NCI-H1417 (cell line): ENCODE results near the gene ERAP2.
"Not testable (repeated sequence)": the region's sequence is repeated elsewhere in the genome, so short reads cannot be mapped to it uniquely, and the experiment has no call there.

Experiments
- DNase-seq, 3 experiments: peaks; one replicate each; lab custom pipeline; 2025; lab: John Stamatoyannopoulos, UW

ERAP2 gene

GRCh38 chr5:96901384-96901783, 25.1 kb downstream of the ERAP2 start:
- no peak for DNase-seq

DNA sequence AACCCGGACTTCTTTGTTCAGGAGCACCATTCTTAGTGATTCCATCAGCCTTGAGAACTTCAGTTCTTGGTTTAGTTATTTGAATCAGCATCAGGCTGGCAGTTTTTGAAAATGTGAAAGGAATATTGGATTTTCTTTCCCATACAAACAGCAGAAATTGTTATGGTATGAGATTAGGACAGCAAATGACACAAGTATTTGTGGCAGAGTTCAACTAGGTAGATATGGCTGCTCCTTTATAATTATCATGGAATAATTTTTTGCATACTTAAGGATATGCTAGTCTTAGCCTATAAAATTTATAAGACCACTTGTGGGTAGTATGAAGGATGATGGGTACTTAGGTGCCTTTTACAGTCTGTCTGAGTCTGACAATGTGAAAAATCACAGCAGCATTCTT, 25.5 kb downstream of the ERAP2 start:
- DNase-seq: no peak

- DNase-seq: no peak
Measured at GRCh38 chr5:96902876-96903275, 26.6 kb downstream of the ERAP2 start.

DNA sequence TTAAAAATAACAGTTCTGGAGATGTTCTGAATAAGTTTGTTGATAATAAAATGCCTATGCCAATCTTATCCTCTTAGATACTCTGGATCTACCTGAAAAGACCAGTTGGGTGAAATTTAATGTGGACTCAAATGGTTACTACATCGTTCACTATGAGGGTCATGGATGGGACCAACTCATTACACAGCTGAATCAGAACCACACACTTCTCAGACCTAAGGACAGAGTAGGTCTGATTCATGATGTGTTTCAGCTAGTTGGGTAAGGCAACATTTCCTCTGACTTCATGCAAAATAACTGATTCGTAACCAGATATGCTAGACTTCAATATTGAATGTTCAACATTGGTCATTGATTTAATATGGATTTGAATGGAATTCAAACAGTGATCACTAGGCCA, 27.0 kb downstream of the ERAP2 start:
- no peak for DNase-seq

DNA sequence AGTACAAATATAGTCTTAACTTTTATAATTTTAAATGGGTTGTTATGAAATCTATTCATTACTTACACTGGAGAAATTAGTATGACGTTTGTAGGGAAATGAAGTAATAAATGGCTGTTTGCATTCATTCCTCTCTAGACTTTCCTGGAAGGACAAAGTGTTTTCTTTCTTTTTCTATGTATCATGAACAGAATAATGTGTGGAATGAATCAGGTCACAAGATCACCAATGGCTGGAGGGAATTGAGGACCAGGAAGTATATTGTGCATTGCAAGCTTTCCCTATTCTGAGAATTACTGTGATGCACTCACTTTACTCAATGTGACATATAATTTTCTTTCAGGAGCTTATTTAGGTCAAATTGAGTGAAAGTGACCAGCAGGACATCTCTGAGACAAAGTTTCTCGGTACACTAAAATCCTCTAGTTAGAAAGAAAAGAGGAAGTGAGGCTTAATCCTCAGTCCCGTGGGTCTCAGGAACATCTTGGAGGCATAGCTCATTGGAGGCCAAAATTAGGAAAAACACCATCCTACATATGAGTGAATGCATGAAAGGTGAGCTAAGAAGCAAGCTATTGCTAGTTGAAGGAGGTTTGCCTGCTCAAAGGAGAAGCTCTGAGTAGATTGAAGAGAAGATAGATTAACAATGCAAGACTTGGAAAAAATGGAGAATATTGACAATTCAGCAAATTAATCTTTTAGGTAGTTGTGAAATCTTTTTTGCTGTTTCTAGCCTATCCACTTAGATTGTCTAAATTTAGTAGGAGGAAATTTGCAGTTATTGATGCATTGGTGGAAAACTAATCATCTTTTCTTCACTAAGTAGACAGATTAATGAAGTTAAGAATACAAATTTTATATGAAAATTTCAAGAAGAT, 28.0 kb downstream of the ERAP2 start:
- no peak for DNase-seq

- no peak for DNase-seq
Measured at GRCh38 chr5:96905864-96906263, 29.6 kb downstream of the ERAP2 start.

GRCh38 chr5:96909003-96909402, 32.7 kb downstream of the ERAP2 start:
- DNase-seq: no peak

GRCh38 chr5:96909435-96909834, 33.1 kb downstream of the ERAP2 start:
- DNase-seq: no peak

DNA sequence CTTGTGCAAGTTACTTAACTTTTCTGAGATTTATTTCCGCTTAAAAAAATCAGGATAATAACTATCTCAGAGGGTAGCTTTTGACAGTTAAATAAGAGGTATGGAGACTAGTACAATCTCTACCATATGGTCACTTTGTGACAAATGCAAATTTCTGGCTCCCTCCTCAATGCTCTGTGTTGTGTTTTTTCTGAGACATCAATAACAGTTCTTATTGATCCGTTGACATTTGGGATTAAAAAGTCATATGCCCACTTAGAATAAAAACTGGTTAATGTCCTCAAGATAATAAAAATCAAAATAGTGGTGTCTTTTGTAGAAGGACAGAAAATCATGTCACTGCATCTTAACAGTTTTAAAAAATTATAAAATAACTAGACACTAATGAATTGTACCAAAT, 34.8 kb downstream of the ERAP2 start:
- DNase-seq: no peak

DNA sequence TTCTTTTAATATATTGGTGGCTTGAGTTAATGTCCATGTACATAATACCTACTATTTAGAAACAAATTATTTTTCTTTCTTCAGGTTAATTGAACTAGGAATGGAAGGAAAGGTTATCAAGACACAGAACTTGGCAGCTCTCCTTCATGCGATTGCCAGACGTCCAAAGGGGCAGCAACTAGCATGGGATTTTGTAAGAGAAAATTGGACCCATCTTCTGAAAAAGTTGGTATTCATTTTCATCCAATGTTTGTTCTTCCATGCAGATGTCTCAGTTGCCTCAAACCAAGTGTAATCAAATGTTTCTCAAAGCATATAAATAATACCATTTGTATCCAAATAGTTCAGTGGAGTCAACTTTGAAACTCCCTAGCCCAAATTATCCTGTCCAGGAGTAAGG, 36.9 kb downstream of the ERAP2 start:
- DNase-seq: no peak

DNA sequence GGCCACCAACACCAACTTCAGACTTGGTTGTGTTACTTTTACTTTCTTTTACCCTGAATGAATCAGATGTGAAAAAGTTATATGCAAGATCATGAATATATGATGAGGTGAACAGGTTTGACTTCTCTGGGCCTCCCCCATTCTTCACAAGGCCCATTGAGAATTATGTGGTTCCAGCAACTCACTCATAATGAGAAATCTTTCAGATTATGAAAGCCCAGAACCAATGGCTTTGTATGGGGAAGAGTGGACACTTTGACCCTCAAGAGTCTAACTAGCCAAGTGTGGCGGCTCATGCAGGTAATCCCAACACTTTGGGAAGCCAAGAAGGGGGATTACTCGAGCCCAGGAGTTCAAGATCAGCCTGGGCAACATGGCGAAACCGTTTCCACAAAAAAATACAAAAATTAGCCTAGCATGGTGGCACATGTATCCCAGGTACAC, 43.5 kb downstream of the ERAP2 start:
- no peak for DNase-seq

- no peak for DNase-seq
Measured at GRCh38 chr5:96920744-96921355, 44.5 kb downstream of the ERAP2 start.

- DNase-seq: no peak
Measured at GRCh38 chr5:96922499-96923244, 46.4 kb downstream of the ERAP2 start.

- peak; percentile 12 to 64 (median 28) for DNase-seq
Measured at GRCh38 chr5:96924016-96924443, 47.7 kb downstream of the ERAP2 start.

DNA sequence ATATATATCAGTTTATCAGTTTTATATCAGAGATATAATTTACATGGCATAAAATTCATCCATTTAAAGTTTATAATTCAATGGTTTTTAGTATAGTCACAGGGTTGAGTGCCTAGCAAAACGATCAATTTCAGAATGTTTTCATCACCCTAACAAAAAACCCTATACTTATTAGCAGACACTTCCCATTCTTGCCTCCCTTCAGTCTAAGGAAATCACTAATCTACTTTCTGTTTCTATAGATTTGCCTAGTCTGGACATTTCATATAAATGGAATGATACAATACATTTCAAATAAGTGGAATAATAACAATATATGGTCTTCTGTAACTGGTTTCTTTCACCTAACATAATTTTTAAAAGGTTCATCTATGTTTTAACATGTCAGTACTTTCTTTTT, 50.0 kb downstream of the ERAP2 start:
- DNase-seq: no peak

DNA sequence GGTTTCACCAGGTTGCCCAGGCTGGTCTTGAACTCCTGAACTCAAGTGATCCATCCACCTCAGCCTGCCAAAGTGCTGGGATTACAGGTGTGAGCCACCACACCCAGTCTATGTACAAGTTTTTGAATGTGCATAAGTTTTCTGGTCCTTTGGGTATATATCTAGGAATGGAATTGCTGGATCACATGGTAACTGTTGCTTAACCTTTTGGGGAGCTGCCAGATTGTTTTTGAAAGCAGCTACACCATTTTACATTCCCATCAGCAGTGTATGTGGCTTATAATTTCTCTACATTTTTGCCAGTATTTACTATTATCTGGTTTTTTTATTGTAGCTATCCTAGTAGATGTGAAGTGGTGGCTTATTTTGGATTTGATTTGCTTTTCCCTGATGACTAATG, 50.7 kb downstream of the ERAP2 start:
- no peak for DNase-seq

- DNase-seq: no peak
Measured at GRCh38 chr5:96928931-96929708, 52.8 kb downstream of the ERAP2 start.

DNA sequence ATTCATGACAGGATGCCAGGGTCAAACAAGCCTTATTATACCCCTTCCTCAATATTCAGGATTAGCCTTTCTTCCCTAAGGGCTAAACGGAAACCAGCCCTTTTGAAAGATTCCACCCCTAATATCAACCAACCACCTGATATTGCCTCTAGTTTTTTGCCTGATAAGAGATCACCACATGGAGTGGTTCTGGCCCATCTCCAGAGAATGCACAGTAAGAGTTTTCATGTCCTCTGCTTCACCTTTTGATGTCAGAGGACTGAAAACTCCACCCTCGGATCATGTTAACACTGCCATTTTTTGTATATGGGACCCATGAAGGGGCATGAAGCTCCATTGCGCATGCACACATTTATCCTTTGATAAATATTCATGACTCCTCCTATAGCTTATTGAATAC, 53.8 kb downstream of the ERAP2 start:
- DNase-seq: peak in 1 of 3 experiments; percentile 5

DNA sequence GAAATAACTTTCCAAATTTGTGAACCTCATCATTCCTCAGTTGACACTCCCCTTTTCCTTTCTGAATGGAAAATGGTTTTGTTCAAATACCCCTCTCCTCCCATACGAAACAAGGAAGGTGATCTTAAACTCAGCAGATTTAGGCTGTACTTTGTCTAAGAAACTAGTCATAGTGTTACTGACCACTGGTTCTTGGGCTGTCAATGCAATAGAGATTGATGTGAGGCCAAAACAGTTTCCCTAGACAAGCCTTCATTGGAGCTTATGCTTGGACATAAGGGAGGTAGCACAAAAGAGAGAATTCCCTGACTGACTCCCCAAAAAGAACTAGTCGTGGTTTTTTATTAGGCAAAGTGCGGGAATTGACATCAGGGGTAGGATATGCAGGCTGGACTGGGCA, 54.3 kb downstream of the ERAP2 start:
- no peak for DNase-seq

- DNase-seq: not testable (repeated sequence)
Measured at GRCh38 chr5:96931037-96931436, 54.7 kb downstream of the ERAP2 start.

- no peak for DNase-seq
Measured at GRCh38 chr5:96931605-96932004, 55.3 kb downstream of the ERAP2 start.

DNA sequence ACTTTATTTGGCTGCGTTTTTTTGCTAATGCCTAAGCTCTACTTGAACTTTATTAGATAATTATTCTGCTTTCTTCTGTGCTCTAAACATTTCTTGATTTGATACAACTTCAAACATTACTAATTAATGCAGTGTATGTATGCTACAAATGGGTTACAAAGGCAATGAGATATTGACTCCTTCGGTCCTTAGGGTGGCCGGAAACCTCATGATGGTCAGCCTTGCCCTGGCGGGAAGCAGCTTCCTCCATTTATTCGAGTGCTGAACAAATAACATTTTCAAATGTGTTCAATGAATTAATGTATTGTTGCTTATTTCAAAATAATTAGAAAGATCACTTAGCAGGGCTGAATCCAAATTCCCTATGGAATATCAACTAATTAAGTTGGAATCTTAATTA, 55.7 kb downstream of the ERAP2 start:
- DNase-seq: no peak
